Muscle of leg (tissue), 11 donors: ENCODE data around the gene SHROOM3. TPM values are rescaled to one million over a fixed set of nuclear protein-coding genes. Genes with fewer than 3 reads are reported as not detected.

Experiments
- DNase-seq: peaks from one replicate; pipeline ENCODE4 v3.0.0; 2013
- H3K27ac ChIP-seq: one replicate; pipeline ENCODE4 v1.5.1; 2013; ENCODE audit warnings: mild to moderate bottlenecking, low read length, control low read depth
- H3K27me3 ChIP-seq: one replicate; pipeline ENCODE4 v1.6.1; 2013; ENCODE audit warnings: low read length; ENCODE audit not compliant: control insufficient read depth, insufficient read depth
- H3K36me3 ChIP-seq: one replicate; pipeline ENCODE4 v1.6.1; 2013; ENCODE audit warnings: low read length; ENCODE audit not compliant: control insufficient read depth, insufficient read depth
- H3K4me1 ChIP-seq: one replicate; pipeline ENCODE4 v1.6.1; 2013; ENCODE audit warnings: low read length; ENCODE audit not compliant: control insufficient read depth, insufficient read depth
- H3K4me3 ChIP-seq: one replicate; pipeline ENCODE4 v1.5.1; 2013; ENCODE audit warnings: low read length, control low read depth
- H3K9me3 ChIP-seq: replicated peaks from 2 replicates; pipeline ENCODE4 v1.6.1; 2013; ENCODE audit warnings: low read depth, low read length; ENCODE audit not compliant: control insufficient read depth
- WGBS: methylation state at CpG from one replicate; pipeline ENCODE4 v1.1.5; 2013; ENCODE audit warnings: missing lambda C conversion rate; ENCODE audit not compliant: insufficient coverage; 5-methylcytosine and 5-hydroxymethylcytosine counted together
- polyA plus RNA-seq, 8 donors: library from polyadenylated mRNA; unstranded; fragments of 120-200 nt; gene quantifications; one replicate each; pipeline versions ENCODE4 v1.2.1 to v1.2.3, GENCODE V29; 2013; ENCODE audit warnings: inconsistent platforms in 1 of 8, low replicate concordance in 1 of 8; ENCODE audit not compliant: insufficient read length in 8 of 8, insufficient read depth in 1 of 8
- total RNA-seq: library from RNA; stranded (reverse); fragments of 120-200 nt; gene quantifications from one replicate; pipeline ENCODE4 v1.2.4, GENCODE V29; 2013

Gene SHROOM3
- total and polyA plus RNA-seq, 9 donors: 21.0 to 57.5 (median 29.0) TPM

DNA sequence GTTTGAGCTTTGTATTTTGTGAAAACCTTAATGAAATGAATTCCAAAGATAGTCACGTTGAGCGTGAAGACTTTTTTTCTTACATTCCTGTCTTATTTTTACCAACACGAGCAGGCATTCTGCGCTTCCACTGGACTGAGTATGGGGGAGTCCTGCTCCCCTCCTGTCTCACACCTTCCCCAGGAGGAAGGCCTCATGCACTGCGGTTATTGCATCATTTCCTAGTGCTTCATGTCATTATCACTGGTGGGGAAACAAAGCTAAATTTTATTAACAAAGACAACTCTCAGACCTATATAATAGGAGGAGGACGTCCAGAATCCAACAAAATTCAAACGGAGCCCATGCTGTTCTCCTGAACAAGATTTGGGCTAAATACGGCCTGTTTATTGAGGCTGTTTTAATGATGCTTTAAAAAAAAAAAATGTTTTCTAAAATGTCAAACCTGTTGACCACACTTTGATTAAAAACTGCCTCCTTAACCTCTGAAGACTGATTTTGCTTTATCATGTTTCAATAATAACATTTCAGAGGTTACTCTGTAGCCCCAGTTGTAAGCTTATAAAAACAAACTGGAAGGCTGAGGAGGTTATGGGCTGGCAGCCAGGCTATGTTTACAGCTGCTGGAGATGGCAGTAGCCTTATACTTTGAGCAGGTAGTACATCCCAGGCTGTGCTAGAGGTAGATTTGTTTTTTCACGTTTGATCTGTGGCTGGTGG lies 344.9 kb downstream of the SHROOM3 start:
- Histone ChIP-seq H3K4me1 (no peaks in the 10 kb centered on the region), H3K36me3 (peaks cover 32% of the 10 kb centered on the region), H3K27ac (no peak overlapping the region), H3K4me3 (no peak overlapping the region), H3K9me3 (no peaks in the 10 kb centered on the region), H3K27me3 (no peaks in the 10 kb centered on the region)
- DNase-seq: no peak
- no CpG with 5 or more reads among the region's 9 CpGs for WGBS

DNA sequence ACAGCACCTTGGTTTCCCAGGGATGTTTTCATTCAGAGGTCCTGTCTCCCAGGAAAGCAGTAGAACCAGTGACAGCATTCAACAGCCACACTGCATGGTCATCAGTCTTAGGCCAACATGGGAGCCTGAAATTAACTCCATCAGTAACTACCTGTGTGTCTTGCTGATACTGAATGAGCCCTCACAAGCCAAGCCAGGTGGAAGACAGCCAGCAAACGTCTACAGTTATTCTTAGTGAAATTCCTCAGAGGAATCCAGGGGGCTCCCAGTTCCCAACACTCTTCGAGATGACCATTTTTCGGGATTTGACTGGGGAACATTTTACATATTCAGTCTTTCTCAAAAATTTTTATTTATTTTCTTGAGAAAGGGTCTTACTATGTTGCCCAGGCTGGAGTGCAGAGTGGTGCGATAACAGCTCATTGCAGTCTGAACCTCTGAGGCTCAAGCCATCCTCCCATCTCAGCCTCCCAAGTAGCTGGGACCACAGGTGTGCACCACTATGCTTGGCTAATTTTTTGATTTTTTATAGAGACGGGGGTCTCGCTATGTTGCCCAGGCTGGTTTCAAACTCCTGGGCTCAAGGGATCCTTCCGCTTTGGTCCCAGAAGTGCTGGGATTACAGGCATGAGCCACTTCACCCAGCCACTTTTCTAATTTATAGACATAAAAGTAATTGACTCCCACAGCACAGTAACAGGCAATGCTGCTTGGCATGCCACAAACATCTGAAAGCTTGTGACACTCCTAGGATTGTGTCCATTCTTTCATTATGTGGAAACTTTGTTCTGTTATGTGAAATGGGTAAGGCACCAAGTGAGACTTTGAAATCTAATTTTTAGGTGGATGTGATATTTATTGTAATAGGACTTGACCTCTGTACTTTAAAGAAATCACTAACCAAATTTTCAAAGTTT lies 346.0 kb downstream of the SHROOM3 start:
- Histone ChIP-seq H3K27me3 (no peaks in the 10 kb centered on the region), H3K36me3 (peaks cover 32% of the 10 kb centered on the region), H3K4me1 (no peaks in the 10 kb centered on the region), H3K4me3 (no peak overlapping the region), H3K9me3 (no peaks in the 10 kb centered on the region), H3K27ac (no peak overlapping the region)
- no peak for DNase-seq
- 14% methylated on average over 1 of the region's 7 CpGs for WGBS

DNA sequence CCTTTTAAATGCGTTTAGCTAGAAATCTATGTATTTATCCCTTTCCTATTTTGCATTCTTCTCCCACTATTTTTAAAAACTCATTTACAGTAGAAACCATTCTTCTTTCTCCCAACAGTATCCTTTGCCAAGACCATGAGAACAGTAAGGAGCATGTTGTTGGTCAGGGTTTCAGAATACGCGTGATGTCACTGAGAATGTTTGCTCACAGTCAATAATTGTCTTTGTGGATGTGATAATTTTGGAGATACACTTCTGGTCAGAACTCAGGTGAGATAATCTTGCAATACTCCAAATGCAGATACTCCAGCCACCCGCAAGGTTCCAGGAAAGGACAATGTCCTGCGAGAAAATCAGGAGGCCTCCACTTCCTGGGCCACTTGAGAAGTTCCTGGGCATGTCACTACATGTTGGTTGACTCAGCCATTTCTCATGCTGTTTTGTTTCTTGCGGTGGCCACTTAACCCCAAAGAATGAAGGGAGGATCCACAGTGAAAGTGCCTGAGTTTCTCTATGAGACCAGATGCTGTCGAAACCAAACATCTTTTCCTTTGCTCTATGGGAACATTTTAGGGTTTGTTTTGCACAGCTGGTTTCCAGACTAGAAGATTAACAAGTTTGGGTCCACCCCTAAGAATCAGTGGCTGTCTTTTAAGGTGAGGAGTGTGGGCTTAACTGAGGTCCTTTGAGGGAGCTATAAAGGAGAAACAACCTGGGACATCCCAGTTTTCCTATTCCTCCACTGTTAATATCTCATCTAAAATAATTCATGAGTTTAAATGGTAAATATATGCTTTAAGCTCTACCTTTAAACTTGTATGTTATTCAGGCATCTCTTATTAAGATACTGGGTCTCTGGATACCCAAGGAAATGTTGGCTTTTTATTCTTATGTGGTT lies 346.9 kb downstream of the SHROOM3 start:
- no peak for DNase-seq
- Histone ChIP-seq H3K4me3 (no peak overlapping the region), H3K27me3 (no peaks in the 10 kb centered on the region), H3K9me3 (no peaks in the 10 kb centered on the region), H3K4me1 (no peaks in the 10 kb centered on the region), H3K27ac (no peak overlapping the region), H3K36me3 (peaks cover 32% of the 10 kb centered on the region)
- 100% methylated on average over 2 of the region's 7 CpGs for WGBS

DNA sequence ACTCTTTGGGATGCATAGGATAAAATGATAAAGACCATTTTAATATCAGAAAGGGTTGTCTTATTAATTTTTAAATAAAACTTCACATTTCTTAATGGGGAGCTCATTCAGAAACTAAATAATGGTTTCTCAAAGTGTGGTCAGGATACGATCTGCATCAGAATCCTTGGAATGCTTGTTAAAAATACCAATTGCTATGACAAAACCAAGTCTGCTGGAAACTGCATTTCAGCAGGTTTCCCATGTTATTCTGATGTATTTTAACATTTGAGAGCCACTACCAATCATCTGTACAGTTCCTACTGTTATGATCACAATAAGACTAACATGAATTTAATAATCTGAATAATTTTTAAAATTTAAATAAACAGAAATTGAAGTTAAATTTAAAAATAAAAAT lies 347.8 kb downstream of the SHROOM3 start:
- no peak overlapping the region for H3K4me3 ChIP-seq
- H3K36me3 ChIP-seq: peaks cover 30% of the 10 kb centered on the region
- no CpG with 5 or more reads among the region's 1 CpG for WGBS
- H3K27ac ChIP-seq: no peak overlapping the region
- DNase-seq: no peak
- H3K27me3 ChIP-seq: no peaks in the 10 kb centered on the region
- no peaks in the 10 kb centered on the region for H3K9me3 ChIP-seq
- no peaks in the 10 kb centered on the region for H3K4me1 ChIP-seq

DNA sequence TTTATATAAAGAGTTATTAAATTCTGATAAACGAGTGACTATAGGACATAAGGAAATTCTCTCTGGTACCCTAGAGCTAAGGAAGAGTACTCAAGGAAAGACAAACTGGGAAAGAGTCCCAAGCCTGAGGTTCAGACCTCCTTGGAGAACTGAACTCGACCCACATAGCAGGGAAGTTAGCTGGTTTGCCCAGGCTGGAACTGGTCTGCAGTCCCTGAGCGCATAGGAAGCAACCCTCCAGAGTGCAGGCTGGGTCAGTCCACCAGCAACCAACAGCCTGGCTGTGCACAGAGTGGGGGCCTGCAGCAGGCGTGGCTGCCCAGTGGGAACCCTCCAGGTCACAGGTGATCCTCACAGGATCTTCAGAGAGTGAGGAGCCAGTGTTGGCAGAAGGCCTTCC lies 348.8 kb downstream of the SHROOM3 start:
- Histone ChIP-seq H3K27me3 (no peaks in the 10 kb centered on the region), H3K36me3 (peaks cover 23% of the 10 kb centered on the region), H3K27ac (no peak overlapping the region), H3K4me1 (no peaks in the 10 kb centered on the region), H3K9me3 (no peaks in the 10 kb centered on the region), H3K4me3 (no peak overlapping the region)
- WGBS: 82% methylated on average over 3 of the region's 4 CpGs
- no peak for DNase-seq

DNA sequence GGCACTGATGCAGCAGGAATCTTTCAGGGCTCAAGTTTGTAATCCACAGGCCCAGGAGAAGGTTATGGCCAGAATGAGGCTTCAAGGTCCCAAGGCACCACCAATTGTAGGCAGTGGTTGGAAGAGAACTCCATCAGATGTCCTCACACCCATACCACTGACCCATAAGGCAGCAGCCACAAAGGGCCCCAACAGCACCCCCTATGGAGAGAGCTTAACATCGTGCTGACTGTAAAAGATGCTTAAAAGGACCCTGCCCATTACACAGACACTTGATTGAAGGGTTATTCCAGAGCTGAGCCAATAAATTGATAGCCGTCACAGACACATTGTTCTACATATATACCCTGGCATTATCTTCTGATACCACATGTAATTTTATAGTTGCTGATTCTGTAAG lies 349.2 kb downstream of the SHROOM3 start:
- Histone ChIP-seq H3K36me3 (peaks cover 19% of the 10 kb centered on the region), H3K4me3 (no peak overlapping the region), H3K4me1 (no peaks in the 10 kb centered on the region), H3K27ac (no peak overlapping the region), H3K9me3 (peaks cover 1% of the 10 kb centered on the region), H3K27me3 (no peaks in the 10 kb centered on the region)
- no CpG with 5 or more reads among the region's 2 CpGs for WGBS
- DNase-seq: no peak

DNA sequence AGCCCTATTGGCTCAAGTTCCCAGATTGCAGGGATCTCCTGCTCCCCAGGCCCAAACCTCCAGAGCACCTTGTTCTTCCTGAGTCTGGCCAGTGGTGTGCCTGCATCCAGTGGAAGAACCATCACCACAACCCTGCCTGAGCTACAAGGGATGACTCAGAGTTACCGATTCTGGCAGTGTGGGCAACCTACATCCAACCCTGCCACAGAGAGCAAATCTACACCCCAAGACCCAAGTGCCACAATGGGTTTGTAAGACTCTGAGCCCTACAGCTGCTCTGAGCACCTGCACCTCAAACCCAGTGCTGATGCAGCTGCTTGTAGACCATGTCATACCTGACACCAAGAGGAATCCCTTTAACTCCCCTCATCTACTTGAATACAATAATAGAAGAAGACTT lies 352.9 kb downstream of the SHROOM3 start:
- Histone ChIP-seq H3K27ac (no peak overlapping the region), H3K9me3 (peaks cover 2% of the 10 kb centered on the region), H3K27me3 (no peaks in the 10 kb centered on the region), H3K36me3 (no peaks in the 10 kb centered on the region), H3K4me1 (no peaks in the 10 kb centered on the region), H3K4me3 (no peak overlapping the region)
- WGBS: no CpG with 5 or more reads among the region's 1 CpG
- DNase-seq: no peak

DNA sequence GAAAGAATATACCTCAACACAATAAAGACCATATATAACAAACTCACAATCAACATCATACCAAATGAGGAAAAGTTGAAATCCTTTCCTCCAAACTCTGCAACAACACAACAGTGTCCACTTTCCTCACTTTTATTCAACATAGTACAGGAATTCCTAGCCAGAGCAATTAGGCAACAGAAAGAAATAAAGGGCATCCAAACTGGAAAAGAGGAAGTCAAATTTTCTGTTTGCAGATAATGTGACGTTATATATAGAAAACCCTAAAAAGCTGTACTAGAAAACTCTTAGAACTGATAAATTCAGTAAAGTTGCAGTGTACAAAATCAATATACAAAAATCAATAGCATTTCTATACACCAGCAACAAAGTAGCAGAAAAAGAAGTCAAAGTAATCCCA lies 355.3 kb downstream of the SHROOM3 start:
- peaks cover 2% of the 10 kb centered on the region for H3K9me3 ChIP-seq
- H3K36me3 ChIP-seq: no peaks in the 10 kb centered on the region
- no peaks in the 10 kb centered on the region for H3K27me3 ChIP-seq
- H3K27ac ChIP-seq: no peak overlapping the region
- no peaks in the 10 kb centered on the region for H3K4me1 ChIP-seq
- WGBS: no CpG with 5 or more reads among the region's 1 CpG
- H3K4me3 ChIP-seq: no peak overlapping the region
- DNase-seq: no peak

DNA sequence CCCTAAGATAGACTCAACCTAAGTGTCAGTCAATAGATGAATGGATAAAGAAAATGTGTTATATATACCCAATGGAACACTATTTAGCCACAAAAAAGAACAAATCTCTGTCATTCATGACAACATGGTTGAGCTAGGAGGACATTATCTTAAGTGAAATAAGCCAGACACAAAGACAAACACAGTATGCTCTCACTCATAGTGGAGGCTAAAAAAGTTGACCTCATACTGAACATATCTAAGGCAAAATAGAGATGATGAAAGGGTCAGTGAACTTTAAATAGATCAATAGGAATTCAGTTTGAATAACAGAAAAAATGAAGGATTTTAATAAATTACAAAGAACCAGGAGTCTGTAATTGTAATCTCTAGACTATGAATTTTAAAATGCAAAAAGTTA lies 356.4 kb downstream of the SHROOM3 start:
- Histone ChIP-seq H3K4me1 (no peaks in the 10 kb centered on the region), H3K27ac (no peak overlapping the region), H3K36me3 (no peaks in the 10 kb centered on the region), H3K4me3 (no peak overlapping the region), H3K9me3 (peaks cover 2% of the 10 kb centered on the region), H3K27me3 (no peaks in the 10 kb centered on the region)
- no peak for DNase-seq

DNA sequence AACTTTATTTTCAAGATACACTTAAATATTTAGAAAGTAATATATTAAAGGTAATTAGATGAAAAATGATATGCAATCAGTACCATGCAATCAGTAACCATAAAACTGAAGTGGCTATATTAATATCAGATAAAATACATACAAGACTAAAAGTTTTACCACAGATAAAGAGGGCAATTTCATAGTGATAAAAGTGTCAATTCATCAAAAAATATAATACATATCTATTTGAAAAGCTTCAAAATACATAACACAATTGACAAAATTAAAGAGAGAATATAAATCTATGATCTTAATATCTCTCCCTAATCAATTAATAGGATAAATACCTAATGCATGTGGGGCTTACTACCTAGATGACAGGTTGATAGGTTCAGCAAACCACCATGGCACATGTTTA lies 357.4 kb downstream of the SHROOM3 start:
- peaks cover 2% of the 10 kb centered on the region for H3K9me3 ChIP-seq
- no peaks in the 10 kb centered on the region for H3K27me3 ChIP-seq
- H3K4me3 ChIP-seq: no peak overlapping the region
- no peaks in the 10 kb centered on the region for H3K4me1 ChIP-seq
- DNase-seq: no peak
- H3K27ac ChIP-seq: no peak overlapping the region
- H3K36me3 ChIP-seq: no peaks in the 10 kb centered on the region
